T-helper 17 cell (primary cell): Measurements from ENCODE around the gene CRB2. TPM values are rescaled to one million over a fixed set of nuclear protein-coding genes. Genes with fewer than 3 reads are reported as not detected.

Source experiments
- ATAC-seq: fragments of 150-1000 bp; cut with Tn5 transposase; 2 replicates; pipeline ENCODE4 v1.10.0; 2021; ENCODE audit warnings: mild to moderate bottlenecking, moderate library complexity
- DNase-seq, 3 donors: peaks; one replicate each; pipeline versions ENCODE4 v3.0.0 to v3.0.0-alpha.2; 2020 to 2021
- H3K9me3 ChIP-seq: one replicate; pipeline ENCODE4 v1.7.0; 2013; ENCODE audit warnings: low read length, mild to moderate bottlenecking; ENCODE audit not compliant: control insufficient read depth, poor library complexity, severe bottlenecking
- H3K27ac Mint-ChIP-seq: one replicate; pipeline ENCODE4 v1.8.0; 2022; ENCODE audit warnings: mild to moderate bottlenecking, moderate library complexity, mixed read lengths
- H3K27me3 Mint-ChIP-seq: one replicate; pipeline ENCODE4 v1.8.0; 2022; ENCODE audit warnings: mixed read lengths
- H3K36me3 Mint-ChIP-seq: one replicate; pipeline ENCODE4 v1.8.0; 2022; ENCODE audit warnings: low read depth, mixed read lengths
- H3K4me1 Mint-ChIP-seq: one replicate; pipeline ENCODE4 v1.8.0; 2022; ENCODE audit warnings: mild to moderate bottlenecking, mixed read lengths
- H3K4me3 Mint-ChIP-seq: one replicate; pipeline ENCODE4 v1.8.0; 2022; ENCODE audit warnings: mild to moderate bottlenecking, moderate library complexity, mixed read lengths
- total RNA-seq, 4 donors: library from RNA in 2 of 4; stranded (reverse) in 2 of 4; gene quantifications; one replicate each; pipeline ENCODE4 v1.2.3 and lab custom pipeline; 2022 to 2026

The CRB2 gene
- not detected for total RNA-seq
- total RNA-seq (lab: John Stamatoyannopoulos, UW), result 0 reads per million in 2 donors

DNA sequence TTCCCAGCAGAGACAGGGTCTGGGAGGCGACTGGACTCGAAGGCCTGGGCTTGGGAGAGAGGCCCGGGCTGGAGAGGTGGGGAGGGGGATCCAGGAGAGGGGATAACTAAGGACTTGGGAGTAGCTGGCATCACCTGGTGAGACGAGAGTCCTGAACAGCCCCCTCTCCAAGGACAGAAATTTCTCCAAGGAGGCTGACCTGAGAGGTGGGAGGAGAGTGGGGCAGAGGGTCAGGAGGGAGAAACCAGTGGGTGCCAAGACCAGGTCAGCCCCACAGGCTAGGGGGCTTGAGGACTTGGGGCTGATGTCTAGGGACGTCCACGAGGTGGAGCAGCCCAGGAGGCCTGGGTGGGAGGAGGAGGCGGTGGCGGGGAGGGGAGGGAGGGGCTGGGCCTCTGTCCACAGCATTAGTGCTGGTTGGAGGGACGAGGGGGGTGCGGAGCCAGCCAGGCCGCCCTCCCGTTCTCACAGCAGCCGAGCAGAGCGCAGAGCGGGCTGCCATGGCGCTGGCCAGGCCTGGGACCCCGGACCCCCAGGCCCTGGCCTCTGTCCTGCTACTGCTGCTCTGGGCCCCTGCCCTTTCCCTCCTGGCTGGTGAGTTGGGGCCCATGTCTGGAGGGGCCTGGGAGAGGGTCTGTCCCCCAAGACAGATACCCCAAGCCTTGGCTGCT, at the start of gene CRB2:
Gene CRB2, plus strand, starts transcription at position 437 of the 671 bp plus-strand sequence. Its CDS starts 64 bp downstream, at position 501.
- H3K9me3 ChIP-seq, result no peaks in the 10 kb centered on the region
- H3K27me3 Mint-ChIP-seq, result peaks cover 22% of the 10 kb centered on the region
- ATAC-seq (no peak), DNase-seq (no peak)
- no peak within 1 kb of the TSS for H3K4me3 Mint-ChIP-seq
- peaks cover 12% of the 10 kb centered on the region for H3K4me1 Mint-ChIP-seq
- H3K36me3 Mint-ChIP-seq, result no peaks in the 10 kb centered on the region
- H3K27ac Mint-ChIP-seq, result no peak within 1 kb of the TSS

DNA sequence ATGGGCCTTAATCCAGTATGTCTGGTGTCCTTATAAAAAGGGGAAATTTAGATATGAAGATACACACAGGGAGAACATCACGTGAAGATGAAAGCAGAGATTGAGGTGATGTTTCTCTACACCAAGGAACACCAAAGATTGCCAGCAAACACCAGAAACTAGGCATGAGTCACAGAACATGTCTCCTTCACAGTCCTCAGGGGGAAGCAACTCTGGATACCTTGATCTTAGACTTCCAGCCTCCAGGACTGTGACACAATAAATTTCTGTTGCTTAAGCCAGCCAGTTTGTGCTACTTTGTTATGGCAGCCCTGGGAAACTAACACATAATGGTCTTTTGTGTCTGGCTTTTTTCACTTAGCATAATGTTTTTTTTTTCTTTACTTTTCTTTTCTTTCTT, 46.4 kb upstream of the CRB2 start:
- Mint-ChIP-seq H3K27ac (no peak overlapping the region), H3K4me1 (peaks cover 15% of the 10 kb centered on the region), H3K36me3 (no peaks in the 10 kb centered on the region), H3K27me3 (no peaks in the 10 kb centered on the region), H3K4me3 (no peak overlapping the region)
- no peak for DNase-seq
- ATAC-seq, result no peak
- no peaks in the 10 kb centered on the region for H3K9me3 ChIP-seq

DNA sequence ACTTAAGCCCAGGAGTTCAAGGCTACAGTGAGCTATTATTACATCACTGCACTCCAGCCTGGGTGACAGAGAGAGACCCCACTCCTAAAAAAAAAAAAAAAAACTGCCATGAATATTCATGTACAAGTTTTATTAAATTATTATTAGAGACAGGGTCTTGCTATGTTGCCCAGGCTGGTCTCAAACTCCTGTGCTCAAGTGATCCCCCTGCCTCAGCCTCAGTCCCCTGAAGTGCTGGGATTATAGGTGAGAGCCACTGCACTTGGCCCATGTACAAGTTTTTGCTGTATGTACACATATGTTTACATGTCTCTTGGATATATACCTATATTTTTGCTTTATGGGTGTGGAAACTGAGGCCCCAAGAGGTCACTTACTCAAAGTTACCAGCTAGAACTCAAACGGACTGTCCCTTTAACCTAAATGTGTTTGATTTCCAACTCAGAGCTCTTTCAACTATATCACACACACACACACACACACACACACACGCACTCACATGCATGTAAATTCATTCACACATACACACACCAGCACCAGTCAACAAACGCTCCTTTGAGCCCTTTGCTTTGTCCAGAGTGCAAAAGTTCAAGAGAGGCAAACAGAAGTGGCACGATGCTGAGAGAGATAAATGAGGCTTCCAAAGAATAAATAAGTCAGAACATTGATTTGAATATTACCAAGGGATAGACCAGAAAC, 45.3 kb upstream of the CRB2 start:
- no peaks in the 10 kb centered on the region for H3K9me3 ChIP-seq
- Mint-ChIP-seq H3K27ac (no peak overlapping the region), H3K4me1 (peaks cover 9% of the 10 kb centered on the region), H3K4me3 (no peak overlapping the region), H3K27me3 (no peaks in the 10 kb centered on the region), H3K36me3 (no peaks in the 10 kb centered on the region)
- ATAC-seq, result no peak
- no peak for DNase-seq

DNA sequence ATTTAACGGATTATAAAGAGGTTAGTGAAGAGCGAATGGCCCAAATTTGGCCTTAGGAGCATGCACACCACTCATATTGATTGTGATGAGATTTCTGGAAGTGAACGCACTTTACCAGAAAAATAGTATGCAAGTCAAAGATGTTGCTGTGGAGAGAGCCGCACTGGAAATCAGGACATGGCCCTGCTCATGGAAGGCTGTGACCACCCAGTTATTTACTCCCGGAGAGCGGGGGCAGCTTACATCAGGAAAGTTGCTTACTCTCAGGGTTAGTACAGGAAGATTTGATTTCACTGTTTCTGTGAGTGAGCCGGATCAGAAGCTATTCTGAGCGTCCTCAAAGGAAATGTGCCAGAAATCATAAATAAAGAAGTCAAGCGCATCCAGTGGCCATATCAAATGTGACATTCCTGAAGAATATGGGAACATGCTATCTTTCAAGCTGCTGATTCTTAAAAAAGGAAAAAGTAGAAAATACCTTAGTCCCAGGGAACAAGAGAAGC, 44.7 kb upstream of the CRB2 start:
- DNase-seq (no peak), ATAC-seq (no peak)
- no peaks in the 10 kb centered on the region for H3K9me3 ChIP-seq
- H3K36me3 Mint-ChIP-seq, result no peaks in the 10 kb centered on the region
- H3K27me3 Mint-ChIP-seq, result no peaks in the 10 kb centered on the region
- H3K27ac Mint-ChIP-seq, result no peak overlapping the region
- peaks cover 9% of the 10 kb centered on the region for H3K4me1 Mint-ChIP-seq
- H3K4me3 Mint-ChIP-seq, result no peak overlapping the region

DNA sequence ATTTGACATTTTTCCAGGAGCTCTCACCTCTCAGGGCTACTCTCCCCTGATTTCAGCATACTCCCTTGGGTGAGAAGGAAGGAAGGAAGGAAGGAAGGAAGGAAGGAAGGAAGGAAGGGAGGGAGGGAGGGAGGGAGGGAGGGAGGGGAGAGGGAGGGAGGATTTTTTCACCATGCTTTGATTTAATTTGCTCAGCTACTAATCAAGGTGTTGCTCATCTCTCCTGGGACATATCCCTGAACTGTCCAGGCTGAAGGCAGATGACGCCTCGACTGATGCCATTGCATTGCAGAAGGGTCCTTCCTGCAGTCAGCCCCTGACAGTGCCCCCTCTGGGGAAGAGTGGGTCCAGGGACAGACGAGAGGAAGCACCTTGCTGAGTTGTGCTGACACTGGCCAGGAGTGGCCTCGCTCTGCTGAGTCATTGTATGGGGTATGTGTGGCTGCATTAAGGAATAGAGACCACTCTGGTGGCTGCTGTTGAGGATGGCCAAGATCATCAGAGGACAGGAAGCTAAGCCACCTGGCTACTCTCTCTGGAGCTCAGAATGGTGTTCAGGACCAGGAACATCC, 43.6 kb upstream of the CRB2 start:
- no peak overlapping the region for H3K4me3 Mint-ChIP-seq
- H3K27ac Mint-ChIP-seq, result no peak overlapping the region
- no peak for DNase-seq
- peaks cover 11% of the 10 kb centered on the region for H3K4me1 Mint-ChIP-seq
- no peaks in the 10 kb centered on the region for H3K9me3 ChIP-seq
- no peaks in the 10 kb centered on the region for H3K27me3 Mint-ChIP-seq
- ATAC-seq, result no peak
- H3K36me3 Mint-ChIP-seq, result no peaks in the 10 kb centered on the region

DNA sequence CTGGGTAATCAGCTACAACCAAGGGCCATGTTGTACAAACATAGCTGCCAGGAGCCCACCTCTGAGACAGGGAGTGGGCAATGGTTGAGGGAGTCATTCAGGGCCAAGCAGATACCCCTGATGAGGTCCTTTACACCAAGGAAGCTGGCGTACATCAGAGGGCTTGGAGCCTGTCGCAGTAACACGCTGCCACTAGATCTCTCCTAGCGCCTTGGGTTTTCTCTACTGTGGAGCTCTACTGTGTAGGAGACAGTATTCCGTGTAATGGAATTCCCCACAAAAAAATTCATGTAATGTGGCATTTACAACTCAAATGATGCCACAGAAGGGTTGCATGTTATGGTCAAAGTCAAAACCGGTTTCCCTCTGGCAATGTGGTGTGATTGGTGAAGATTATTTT, 41.4 kb upstream of the CRB2 start:
- H3K27ac Mint-ChIP-seq, result peak overlapping the region; percentile 71
- ATAC-seq (no peak), DNase-seq (no peak)
- H3K9me3 ChIP-seq, result no peaks in the 10 kb centered on the region
- H3K4me1 Mint-ChIP-seq, result peaks cover 13% of the 10 kb centered on the region
- H3K36me3 Mint-ChIP-seq, result no peaks in the 10 kb centered on the region
- no peak overlapping the region for H3K4me3 Mint-ChIP-seq
- no peaks in the 10 kb centered on the region for H3K27me3 Mint-ChIP-seq

DNA sequence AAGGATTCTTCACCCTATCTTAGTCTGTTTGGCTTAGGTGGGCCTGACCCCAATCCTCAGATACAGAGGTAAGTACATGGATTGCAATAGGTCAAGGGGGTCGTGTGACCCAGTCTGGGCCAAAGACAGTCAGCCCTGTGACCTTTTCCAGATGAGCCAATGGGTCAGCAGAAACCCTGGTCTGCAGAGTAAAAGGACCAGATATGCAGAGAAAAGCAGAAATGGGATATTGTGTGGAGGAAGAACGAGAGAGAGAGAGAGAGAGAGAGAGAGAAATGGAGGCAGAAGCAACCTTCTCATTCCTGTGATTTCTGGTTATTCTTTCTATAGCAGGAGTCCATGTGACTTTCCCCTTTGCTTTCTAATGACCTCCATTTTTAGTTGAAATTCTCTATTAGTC, 40.4 kb upstream of the CRB2 start:
- ATAC-seq, result no peak
- DNase-seq, result no peak
- no peak overlapping the region for H3K27ac Mint-ChIP-seq
- H3K36me3 Mint-ChIP-seq, result no peaks in the 10 kb centered on the region
- peak overlapping the region; percentile 36 for H3K4me3 Mint-ChIP-seq
- no peaks in the 10 kb centered on the region for H3K27me3 Mint-ChIP-seq
- H3K4me1 Mint-ChIP-seq, result peaks cover 13% of the 10 kb centered on the region
- H3K9me3 ChIP-seq, result no peaks in the 10 kb centered on the region

DNA sequence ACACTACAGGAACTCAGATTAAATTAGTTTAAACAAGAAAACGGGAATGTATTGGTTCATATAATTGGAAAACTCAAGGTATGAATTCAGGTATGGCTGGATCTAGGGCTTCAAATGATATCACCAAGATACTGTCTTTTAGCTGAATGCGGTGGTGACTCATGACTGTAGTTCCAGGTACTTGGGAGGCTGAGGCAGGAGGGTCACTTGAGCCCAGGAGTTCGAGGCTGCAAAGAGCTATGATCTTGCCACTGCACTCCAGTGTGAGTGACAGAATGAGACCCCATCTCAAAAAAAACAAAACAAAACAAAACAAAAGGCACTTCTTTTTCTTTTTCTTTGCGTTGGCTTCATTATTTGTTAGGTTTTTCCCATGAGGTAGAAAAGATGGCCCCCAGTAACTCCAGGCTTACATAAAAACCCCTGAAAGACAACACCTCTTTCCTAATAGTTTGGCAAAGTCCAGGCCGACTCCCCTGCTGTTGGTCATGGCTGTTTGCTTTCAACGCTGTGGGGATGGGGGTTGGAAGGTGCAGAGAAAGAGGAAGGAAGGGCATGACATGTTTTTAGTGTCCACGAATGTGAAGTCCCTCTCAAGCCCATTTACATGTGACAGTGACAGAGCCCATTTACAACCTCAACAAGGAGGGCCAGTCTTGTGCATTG, 39.8 kb upstream of the CRB2 start:
- no peaks in the 10 kb centered on the region for H3K9me3 ChIP-seq
- Mint-ChIP-seq H3K27ac (no peak overlapping the region), H3K4me3 (no peak overlapping the region), H3K27me3 (no peaks in the 10 kb centered on the region), H3K4me1 (peaks cover 13% of the 10 kb centered on the region), H3K36me3 (no peaks in the 10 kb centered on the region)
- DNase-seq, result no peak
- ATAC-seq, result no peak

DNA sequence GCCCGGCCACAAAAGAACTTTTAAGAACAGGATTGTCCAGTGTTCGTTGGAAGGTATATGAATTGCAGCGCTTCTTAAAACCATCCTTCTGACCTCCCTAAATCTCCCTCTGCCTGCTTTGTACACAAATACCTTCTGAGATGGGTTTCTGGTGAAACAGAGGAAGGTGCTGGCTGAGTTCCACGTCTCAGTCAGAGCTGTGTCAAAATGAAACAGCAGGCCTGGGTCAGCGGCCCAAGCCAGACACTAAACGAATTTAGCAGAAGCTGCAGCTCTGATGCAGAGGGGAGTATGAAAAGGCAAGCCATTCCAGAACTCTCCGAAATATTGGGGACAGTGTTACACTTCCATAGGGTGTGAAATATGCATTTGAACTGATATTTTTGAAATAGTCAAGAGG, 37.8 kb upstream of the CRB2 start:
- Mint-ChIP-seq H3K4me3 (no peak overlapping the region), H3K27ac (no peak overlapping the region), H3K36me3 (no peaks in the 10 kb centered on the region), H3K4me1 (peaks cover 21% of the 10 kb centered on the region), H3K27me3 (no peaks in the 10 kb centered on the region)
- ATAC-seq (no peak), DNase-seq (no peak)
- no peaks in the 10 kb centered on the region for H3K9me3 ChIP-seq

DNA sequence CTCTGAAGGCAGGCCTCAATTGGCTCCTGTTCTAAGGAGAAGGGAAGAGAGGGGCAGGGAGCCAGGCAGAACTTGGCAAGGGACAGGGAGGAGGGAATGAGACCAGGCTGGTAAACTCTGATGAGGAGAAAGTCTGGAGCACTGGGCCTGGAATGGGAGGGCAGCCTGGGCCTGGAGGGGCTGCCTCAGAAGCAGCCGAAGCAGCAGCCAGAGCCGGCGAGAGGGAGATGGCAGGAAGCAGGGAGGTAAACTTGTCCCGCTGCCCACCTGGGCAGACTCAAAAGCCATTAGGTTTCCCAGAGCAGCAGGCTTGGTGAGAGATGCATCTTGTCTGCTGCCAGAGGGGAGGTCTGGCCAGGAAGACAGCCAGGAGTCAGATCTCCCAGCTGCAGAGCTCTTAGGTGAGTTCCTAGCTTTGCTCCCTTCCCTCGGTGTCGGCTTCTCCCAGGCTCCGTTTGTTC, 37.0 kb upstream of the CRB2 start:
- H3K27me3 Mint-ChIP-seq, result no peaks in the 10 kb centered on the region
- no peak overlapping the region for H3K27ac Mint-ChIP-seq
- H3K4me1 Mint-ChIP-seq, result peaks cover 24% of the 10 kb centered on the region
- DNase-seq (no peak), ATAC-seq (no peak)
- no peak overlapping the region for H3K4me3 Mint-ChIP-seq
- no peaks in the 10 kb centered on the region for H3K9me3 ChIP-seq
- H3K36me3 Mint-ChIP-seq, result no peaks in the 10 kb centered on the region

DNA sequence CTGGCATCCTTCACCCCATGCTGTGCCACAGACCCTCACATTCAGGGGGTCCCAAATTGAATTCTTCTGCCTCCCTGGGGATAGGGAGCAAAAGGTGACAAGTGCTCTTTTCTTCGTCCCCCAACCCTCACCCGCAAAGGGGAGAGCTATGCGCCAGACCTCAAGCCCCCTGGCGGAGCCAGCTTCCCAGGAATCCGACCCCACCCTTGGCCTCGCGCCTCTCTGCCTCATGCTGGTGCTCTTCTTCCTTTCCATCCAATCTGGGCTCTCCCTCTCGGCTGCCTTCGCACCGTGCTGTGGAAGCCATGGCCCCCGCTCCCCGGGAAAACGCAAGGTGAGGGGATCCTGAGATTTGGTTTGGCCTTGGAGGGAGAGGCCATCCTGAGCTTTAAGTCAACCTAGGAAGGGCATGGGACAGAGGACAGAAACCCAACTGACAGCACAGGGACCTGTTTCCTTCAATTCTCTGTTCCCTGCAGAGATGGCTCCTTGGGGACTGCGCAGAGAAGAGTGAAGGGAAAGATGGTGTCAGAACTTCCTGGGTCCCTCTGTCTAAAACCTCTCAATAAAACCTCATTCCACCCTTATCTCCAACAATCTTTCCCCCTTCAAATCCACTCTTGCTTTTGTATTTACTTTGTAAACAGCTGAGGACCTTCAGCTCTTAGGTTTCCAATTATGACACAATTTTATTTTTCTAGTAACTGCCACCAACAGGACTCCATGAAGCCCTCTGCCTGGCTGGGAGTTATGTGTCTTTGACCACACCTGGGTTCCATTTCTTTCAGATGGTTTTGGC, 36.3 kb upstream of the CRB2 start:
- no peaks in the 10 kb centered on the region for H3K9me3 ChIP-seq
- Mint-ChIP-seq H3K4me1 (peaks cover 24% of the 10 kb centered on the region), H3K4me3 (no peak overlapping the region), H3K36me3 (no peaks in the 10 kb centered on the region), H3K27me3 (no peaks in the 10 kb centered on the region), H3K27ac (no peak overlapping the region)
- ATAC-seq (no peak), DNase-seq (no peak)

DNA sequence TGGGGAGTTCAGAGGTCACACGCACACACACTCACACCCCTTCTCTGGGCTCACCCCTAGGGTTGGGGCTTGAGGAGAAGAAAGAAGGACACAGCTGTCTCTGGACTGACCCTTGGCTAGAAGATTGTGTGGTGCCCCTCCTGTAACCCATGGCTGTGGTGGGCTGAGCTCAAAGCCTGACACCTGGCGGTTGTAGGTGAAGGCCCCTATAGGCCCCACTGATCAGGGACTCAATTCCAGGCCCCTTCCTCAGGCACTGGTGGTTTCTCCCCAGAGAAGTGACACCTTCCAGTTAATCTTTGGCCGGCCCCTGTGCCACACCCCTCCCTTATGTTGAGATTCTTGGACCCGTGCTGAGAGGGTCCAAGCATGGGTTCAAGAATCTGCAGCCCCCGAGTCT, 35.2 kb upstream of the CRB2 start:
- H3K9me3 ChIP-seq, result no peaks in the 10 kb centered on the region
- no peak for DNase-seq
- H3K4me1 Mint-ChIP-seq, result peaks cover 24% of the 10 kb centered on the region
- no peaks in the 10 kb centered on the region for H3K36me3 Mint-ChIP-seq
- no peak overlapping the region for H3K4me3 Mint-ChIP-seq
- ATAC-seq, result no peak
- no peaks in the 10 kb centered on the region for H3K27me3 Mint-ChIP-seq
- no peak overlapping the region for H3K27ac Mint-ChIP-seq
